ENCODE results near the gene PLN.

GRCh38 chr6:118606858-118607257 lies 58.8 kb downstream of the PLN start:
- TF ChIP-seq, protein P1, sequence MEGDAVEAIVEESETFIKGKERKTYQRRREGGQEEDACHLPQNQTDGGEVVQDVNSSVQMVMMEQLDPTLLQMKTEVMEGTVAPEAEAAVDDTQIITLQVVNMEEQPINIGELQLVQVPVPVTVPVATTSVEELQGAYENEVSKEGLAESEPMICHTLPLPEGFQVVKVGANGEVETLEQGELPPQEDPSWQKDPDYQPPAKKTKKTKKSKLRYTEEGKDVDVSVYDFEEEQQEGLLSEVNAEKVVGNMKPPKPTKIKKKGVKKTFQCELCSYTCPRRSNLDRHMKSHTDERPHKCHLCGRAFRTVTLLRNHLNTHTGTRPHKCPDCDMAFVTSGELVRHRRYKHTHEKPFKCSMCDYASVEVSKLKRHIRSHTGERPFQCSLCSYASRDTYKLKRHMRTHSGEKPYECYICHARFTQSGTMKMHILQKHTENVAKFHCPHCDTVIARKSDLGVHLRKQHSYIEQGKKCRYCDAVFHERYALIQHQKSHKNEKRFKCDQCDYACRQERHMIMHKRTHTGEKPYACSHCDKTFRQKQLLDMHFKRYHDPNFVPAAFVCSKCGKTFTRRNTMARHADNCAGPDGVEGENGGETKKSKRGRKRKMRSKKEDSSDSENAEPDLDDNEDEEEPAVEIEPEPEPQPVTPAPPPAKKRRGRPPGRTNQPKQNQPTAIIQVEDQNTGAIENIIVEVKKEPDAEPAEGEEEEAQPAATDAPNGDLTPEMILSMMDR (IDR thresholded peaks at IDR 0.05) = no peak
- no peak for TF ChIP-seq EP300 (IDR thresholded peaks at IDR 0.05; ENCODE audit: low read depth)
